IMR-90 (cell line): Measurements from ENCODE around the gene DOCK2. TPM values are rescaled to one million over a fixed set of nuclear protein-coding genes. Genes with fewer than 3 reads are reported as not detected.
A peak's percentile ranks its signal among the peaks of the same experiment; 100 is the strongest.

Experiments used
- ATAC-seq: fragments of 200-7000 bp; cut with Tn5 transposase; 2 replicates; pipeline ENCODE4 v1.9.1; 2020; ENCODE audit warnings: low read depth, mild to moderate bottlenecking, moderate library complexity
- BruUV-seq: library from RNA; stranded (reverse); fragments of 400-500 nt; replicated peaks from 2 replicates; lab custom pipeline; 2021; lab: Mats Ljungman, UMichigan
- CTCF ChIA-PET: fragments of 300-600 bp; formaldehyde crosslinking; extraction: SDS; loops from one replicate; lab custom pipeline; 2021; ENCODE audit warnings: antibody characterized with exemption; lab: Yijun Ruan, JAX
- POLR2A ChIA-PET: fragments of 300-600 bp; sonication (Branson Sonifier 250); formaldehyde crosslinking; loops from one replicate; lab custom pipeline; 2022; ENCODE audit warnings: antibody characterized with exemption; ENCODE audit not compliant: unreplicated experiment; lab: Charles Lee
- DNase-seq: peaks from one replicate; pipeline ENCODE4 v3.0.0; 2013
- H2AFZ ChIP-seq: replicated peaks from 2 replicates; pipeline ENCODE3; 2013; ENCODE audit warnings: low read length, mild to moderate bottlenecking; ENCODE audit not compliant: poor library complexity
- H2AK5ac ChIP-seq: 2 replicates; pipeline ENCODE4 v1.6.1; 2013; ENCODE audit warnings: low read depth, low read length, inconsistent platforms
- H2AK9ac ChIP-seq: replicated peaks from 2 replicates; pipeline ENCODE3; 2013; ENCODE audit warnings: mild to moderate bottlenecking, low read depth, low read length, moderate library complexity; ENCODE audit not compliant: poor library complexity
- H2BK120ac ChIP-seq: 2 replicates; pipeline ENCODE4 v1.6.1; 2013; ENCODE audit warnings: low read depth, low read length, inconsistent platforms
- H2BK15ac ChIP-seq: 3 replicates; pipeline ENCODE4 v1.6.1; 2013; ENCODE audit warnings: low read depth, low read length, inconsistent platforms
- H2BK20ac ChIP-seq: 2 replicates; pipeline ENCODE4 v1.6.1; 2013; ENCODE audit warnings: low read depth, mild to moderate bottlenecking, inconsistent platforms, low read length, moderate library complexity
- H2BK5ac ChIP-seq: 2 replicates; pipeline ENCODE4 v1.6.1; 2013; ENCODE audit warnings: mild to moderate bottlenecking, low read depth, low read length, inconsistent platforms; ENCODE audit not compliant: poor library complexity, severe bottlenecking
- H3K14ac ChIP-seq: replicated peaks from 2 replicates; pipeline ENCODE4 v1.6.1; 2013; ENCODE audit warnings: low read depth, low read length, inconsistent platforms
- H3K18ac ChIP-seq: 2 replicates; pipeline ENCODE4 v1.6.1; 2013; ENCODE audit warnings: low read depth, low read length, control low read depth
- H3K23ac ChIP-seq: 2 replicates; pipeline ENCODE4 v1.6.1; 2013; ENCODE audit warnings: low read depth, low read length, inconsistent platforms
- H3K27ac ChIP-seq: 2 replicates; pipeline ENCODE4 v1.5.1; 2013; ENCODE audit warnings: mild to moderate bottlenecking, control low read depth, low read length; ENCODE audit not compliant: insufficient read depth
- H3K27me3 ChIP-seq: 2 replicates; pipeline ENCODE4 v1.6.1; 2013; ENCODE audit warnings: low read length; ENCODE audit not compliant: control insufficient read depth, insufficient read depth
- H3K36me3 ChIP-seq: 2 replicates; pipeline ENCODE4 v1.6.1; 2013; ENCODE audit warnings: low read length, mixed read lengths; ENCODE audit not compliant: control insufficient read depth, insufficient read depth
- H3K4ac ChIP-seq: 2 replicates; pipeline ENCODE4 v1.6.1; 2013; ENCODE audit warnings: low read depth, low read length, inconsistent platforms
- H3K4me1 ChIP-seq: 2 replicates; pipeline ENCODE4 v1.6.1; 2013; ENCODE audit warnings: low read length, mixed read lengths; ENCODE audit not compliant: control insufficient read depth, insufficient read depth
- H3K4me2 ChIP-seq: 2 replicates; pipeline ENCODE4 v1.6.1; 2013; ENCODE audit warnings: low read depth, mild to moderate bottlenecking, control low read depth, low read length, moderate library complexity
- H3K4me3 ChIP-seq: 2 replicates; pipeline ENCODE4 v1.5.1; 2013; ENCODE audit warnings: low read depth, mild to moderate bottlenecking, control low read depth, low read length, moderate library complexity; ENCODE audit not compliant: insufficient read depth
- H3K56ac ChIP-seq: 2 replicates; pipeline ENCODE4 v1.6.1; 2013; ENCODE audit warnings: low read length, inconsistent platforms; ENCODE audit not compliant: insufficient read depth; ENCODE audit errors: extremely low read depth
- H3K79me1 ChIP-seq, 2 experiments: 2 replicates each; pipeline ENCODE4 v1.6.1; 2013; ENCODE audit warnings: low read length in 2 of 2, inconsistent platforms in 1 of 2, low read depth in 1 of 2
- H3K9ac ChIP-seq: 2 replicates; pipeline ENCODE4 v1.6.1; 2013; ENCODE audit warnings: low read depth, low read length, control low read depth
- H3K9me1 ChIP-seq: 2 replicates; pipeline ENCODE4 v1.6.1; 2013; ENCODE audit warnings: low read length, inconsistent platforms; ENCODE audit not compliant: insufficient read depth
- H3K9me3 ChIP-seq: 2 replicates; pipeline ENCODE4 v1.6.1; 2013; ENCODE audit warnings: low read length; ENCODE audit not compliant: control insufficient read depth, insufficient read depth
- H4K20me1 ChIP-seq: 2 replicates; pipeline ENCODE4 v1.6.1; 2013; ENCODE audit warnings: low read length, inconsistent platforms; ENCODE audit not compliant: insufficient read depth
- H4K5ac ChIP-seq: 2 replicates; pipeline ENCODE4 v1.6.1; 2013; ENCODE audit warnings: mild to moderate bottlenecking, low read depth, low read length, control low read depth
- H4K8ac ChIP-seq, 2 experiments: 2 replicates each; pipeline ENCODE4 v1.6.1; 2013; ENCODE audit warnings: low read depth in 2 of 2, low read length in 2 of 2, control low read depth in 1 of 2, inconsistent platforms in 1 of 2
- H4K91ac ChIP-seq: 2 replicates; pipeline ENCODE4 v1.6.1; 2013; ENCODE audit warnings: low read depth, low read length, inconsistent platforms; ENCODE audit not compliant: insufficient read depth
- CTCF ChIP-seq: conservative IDR thresholded peaks from 2 replicates; pipeline ENCODE4 v1.5.1; 2012; ENCODE audit warnings: mild to moderate bottlenecking, low read depth, low read length, improper control_type of control experiment
- NFE2L2 ChIP-seq: fragments of 150-350 bp; IDR thresholded peaks from 2 replicates; pipeline ENCODE4 v1.6.1; 2016; ENCODE audit warnings: low read depth, mild to moderate bottlenecking, low read length
- WGBS, 2 experiments: methylation state at CpG; one replicate each; pipeline versions ENCODE4 v1.1.5 to v1.1.7; 2013; ENCODE audit warnings: missing lambda C conversion rate in 2 of 2; ENCODE audit not compliant: insufficient read length in 1 of 2; ENCODE audit errors: extremely low coverage in 2 of 2; 5-methylcytosine and 5-hydroxymethylcytosine counted together
- dilution Hi-C: fragments of 300-500 bp; cut with HindIII; formaldehyde crosslinking; loops from one replicate; pipeline ENCODE4 v1.14.3; 2018; ENCODE audit warnings: low sequenced_read_pairs; ENCODE audit not compliant: unreplicated experiment
- in situ Hi-C: fragments of 300-500 bp; cut with MboI; formaldehyde crosslinking; loops from 3 replicates; pipeline ENCODE4 v1.14.3; 2019; ENCODE audit warnings: low sequenced_read_pairs, inconsistent platforms, mixed read lengths
- intact Hi-C: fragments of 100-400 bp; cut with micrococcal nuclease; formaldehyde crosslinking; loops from 2 replicates; pipeline ENCODE4 v1.10.0; 2022
- polyA plus RNA-seq, 3 experiments: library from polyadenylated mRNA; depleted of rRNA; stranded (reverse); fragments of >200 nt; gene quantifications; 2 replicates each; pipeline ENCODE4 v1.2.3, GENCODE V29; 2012; ENCODE audit warnings: low replicate concordance in 1 of 3
- total RNA-seq: library from RNA; depleted of rRNA; stranded (reverse); fragments of >200 nt; gene quantifications from 2 replicates; pipeline ENCODE4 v1.2.3, GENCODE V29; 2012

DOCK2 gene
- total and polyA plus RNA-seq, 2 of the 4 experiments (the other 2 are of a cell fraction): 0.72 to 3.0 TPM

- ChIA-PET CTCF (no interaction called here), POLR2A (no interaction called here)
- H3K27ac ChIP-seq: no peak overlapping the region
- no peaks in the 10 kb centered on the region for H3K27me3 ChIP-seq
- ATAC-seq (peak; percentile 68), DNase-seq (peak; percentile 76)
- 0 out of 4 replicates have a peak overlapping the region, but pooled peaks of 1 of the 2 experiments have one; percentile 48 for H4K8ac ChIP-seq
- H4K91ac ChIP-seq: no peak overlapping the region
- H2BK5ac ChIP-seq: peak overlapping the region; percentile 48
- H4K20me1 ChIP-seq: no peaks in the 10 kb centered on the region
- H3K14ac ChIP-seq: no peak overlapping the region
- no peak overlapping the region for H2BK20ac ChIP-seq
- H3K4ac ChIP-seq: no peak overlapping the region
- TF ChIP-seq NFE2L2 (peak; percentile 49; the same call in 1 of the 2 replicates), CTCF (no peak)
- 32% methylated on average over 4 of the region's 7 CpGs; no CpG with 5 or more reads in 1 of the 2 experiments for WGBS, 2 experiments
- no peak overlapping the region for H3K23ac ChIP-seq
- no peak overlapping the region for H3K4me3 ChIP-seq
- in situ Hi-C loops: no loop called here
- dilution Hi-C loops: no loop called here
- no peak overlapping the region for H4K5ac ChIP-seq
- no peak overlapping the region for H2BK120ac ChIP-seq
- H2AFZ ChIP-seq: peak overlapping the region; percentile 52
- no peak overlapping the region for H2BK15ac ChIP-seq
- no peaks in the 10 kb centered on the region for H3K9me3 ChIP-seq
- no peak overlapping the region for H2AK9ac ChIP-seq
- H3K56ac ChIP-seq: no peak overlapping the region
- H3K4me1 ChIP-seq: peaks cover 8% of the 10 kb centered on the region
- intact Hi-C loops: no loop called here
- no peaks in the 10 kb centered on the region for H3K36me3 ChIP-seq
- peaks cover 12% of the 10 kb centered on the region; the same call in 1 of the 2 replicates for H3K9me1 ChIP-seq
- no TSS peak for BruUV-seq
- H2AK5ac ChIP-seq: no peak overlapping the region
- no peak overlapping the region for H3K18ac ChIP-seq
- peak overlapping the region; percentile 6; the same call in 1 of the 2 replicates for H3K4me2 ChIP-seq
- H3K9ac ChIP-seq: no peak overlapping the region
- H3K79me1 ChIP-seq: no peaks in the 10 kb centered on the region
These were observed 105.8 kb downstream of the DOCK2 start for GRCh38 chr5:169742771-169743296.
